Gastrocnemius medialis (tissue), 4 donors: Measurements from ENCODE around the gene DNM2. TPM values are rescaled to one million over a fixed set of nuclear protein-coding genes. Genes with fewer than 3 reads are reported as not detected.

Experiments used
- ATAC-seq, 2 donors: fragments of 150-250 bp; one replicate each; pipeline ENCODE4 v1.9.1; 2016
- DNase-seq, 2 donors: peaks; one replicate each; pipeline ENCODE4 v3.0.0-alpha.2; 2019
- H3K27ac ChIP-seq, 4 donors: fragments of 200-600 bp; sonication (generic); 1 replicate in 1 of 4; 2 replicates in 3 of 4; pipeline ENCODE4 v1.5.1; 2016 to 2018; ENCODE audit warnings: mild to moderate bottlenecking in 2 of 4, moderate library complexity in 1 of 4
- H3K27me3 ChIP-seq, 3 donors: fragments of 200-600 bp; sonication (generic) in 2 of 3; 1 replicate in 1 of 3; 2 replicates in 2 of 3; pipeline versions ENCODE4 v1.5.1 to v1.6.0; 2016 to 2019; ENCODE audit warnings: mild to moderate bottlenecking in 1 of 3, moderate library complexity in 1 of 3
- H3K36me3 ChIP-seq, 2 donors: fragments of 200-600 bp; sonication (generic) in 1 of 2; one replicate each; pipeline ENCODE4 v1.5.1; 2017 to 2018
- H3K4me1 ChIP-seq, 2 donors: fragments of 200-600 bp; sonication (generic) in 1 of 2; one replicate each; pipeline ENCODE4 v1.5.1; 2016 to 2017; ENCODE audit warnings: mild to moderate bottlenecking in 2 of 2
- H3K4me3 ChIP-seq, 4 donors: fragments of 200-600 bp; sonication (generic) in 3 of 4; 1 replicate in 1 of 4; 2 replicates in 3 of 4; pipeline ENCODE4 v1.5.1; 2016 to 2019; ENCODE audit warnings: mild to moderate bottlenecking in 2 of 4
- H3K9me3 ChIP-seq, 3 donors: fragments of 200-600 bp; sonication (generic) in 2 of 3; 1 replicate in 1 of 3; 2 replicates in 2 of 3; pipeline ENCODE4 v1.5.1; 2016 to 2019
- POLR2A ChIP-seq, 2 donors: fragments of 450-650 bp; IDR thresholded peaks; one replicate each; pipeline ENCODE4 v1.6.1; 2017; ENCODE audit warnings: antibody characterized with exemption in 2 of 2, mild to moderate bottlenecking in 2 of 2, moderate library complexity in 2 of 2
- in situ Hi-C, 4 donors: fragments of 200-750 bp; cut with MboI; loops; one replicate each; pipeline versions ENCODE4 v1.15.0 to v1.8.0; 2017; ENCODE audit warnings: low sequenced_read_pairs in 4 of 4
- intact Hi-C: fragments of 100-400 bp; cut with DNase I; formaldehyde crosslinking; loops from one replicate; pipeline ENCODE4 v1.15.1; 2023; ENCODE audit warnings: low total_unique reads
- total RNA-seq, 4 donors: library from RNA; depleted of rRNA; stranded (reverse); fragments of >200 nt; gene quantifications; one replicate each; pipeline versions ENCODE4 v1.1.0 to v1.2.3, GENCODE V29; 2016
- TF ChIP-seq, protein P1 (sequence below), 5 experiments: fragments of 450-650 bp in 3 of 5; fragments of 200-600 bp in 2 of 5; sonication (generic) in 2 of 5; IDR thresholded peaks in 4 of 5; conservative IDR thresholded peaks in 1 of 5; 1 replicate in 4 of 5; 2 replicates in 1 of 5; pipeline ENCODE4 v1.5.1; 2016 to 2019; ENCODE audit warnings: antibody characterized with exemption in 5 of 5, mild to moderate bottlenecking in 3 of 5, moderate library complexity in 3 of 5

Gene DNM2
- total RNA-seq, 4 donors from 2014 or later = 76.2 to 131 (median 108) TPM

DNA sequence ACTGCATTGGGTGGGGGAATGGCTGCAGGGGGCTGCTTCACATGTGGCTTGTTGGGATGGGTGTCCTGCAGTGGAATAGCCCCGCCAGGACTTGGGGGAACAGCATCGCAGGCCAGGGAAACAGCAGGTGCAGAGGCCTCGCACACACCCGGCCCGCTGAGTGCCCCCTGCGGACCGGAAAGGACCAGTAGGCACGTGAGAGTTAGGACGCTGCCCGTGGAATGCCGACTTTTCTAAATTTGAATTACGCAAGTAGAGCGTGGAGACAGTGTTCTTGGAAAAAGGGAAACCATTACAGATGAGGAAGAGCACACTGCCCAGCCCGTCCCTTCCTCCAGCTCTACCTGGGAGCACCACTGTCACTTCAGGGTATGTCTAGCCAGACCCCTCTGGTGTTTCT is 11.5 kb downstream of the DNM2 start:
- Histone ChIP-seq H3K27ac (no peak overlapping the region), H3K36me3 (no peaks in the 10 kb centered on the region), H3K27me3 (no peaks in the 10 kb centered on the region), H3K9me3 (no peaks in the 10 kb centered on the region), H3K4me1 (peaks cover 19 to 36% of the 10 kb centered on the region in 2 donors), H3K4me3 (no peak overlapping the region)
- no peak for ATAC-seq
- TF ChIP-seq POLR2A (IDR thresholded peaks at IDR 0.05) = no peak
- TF ChIP-seq, protein P1, sequence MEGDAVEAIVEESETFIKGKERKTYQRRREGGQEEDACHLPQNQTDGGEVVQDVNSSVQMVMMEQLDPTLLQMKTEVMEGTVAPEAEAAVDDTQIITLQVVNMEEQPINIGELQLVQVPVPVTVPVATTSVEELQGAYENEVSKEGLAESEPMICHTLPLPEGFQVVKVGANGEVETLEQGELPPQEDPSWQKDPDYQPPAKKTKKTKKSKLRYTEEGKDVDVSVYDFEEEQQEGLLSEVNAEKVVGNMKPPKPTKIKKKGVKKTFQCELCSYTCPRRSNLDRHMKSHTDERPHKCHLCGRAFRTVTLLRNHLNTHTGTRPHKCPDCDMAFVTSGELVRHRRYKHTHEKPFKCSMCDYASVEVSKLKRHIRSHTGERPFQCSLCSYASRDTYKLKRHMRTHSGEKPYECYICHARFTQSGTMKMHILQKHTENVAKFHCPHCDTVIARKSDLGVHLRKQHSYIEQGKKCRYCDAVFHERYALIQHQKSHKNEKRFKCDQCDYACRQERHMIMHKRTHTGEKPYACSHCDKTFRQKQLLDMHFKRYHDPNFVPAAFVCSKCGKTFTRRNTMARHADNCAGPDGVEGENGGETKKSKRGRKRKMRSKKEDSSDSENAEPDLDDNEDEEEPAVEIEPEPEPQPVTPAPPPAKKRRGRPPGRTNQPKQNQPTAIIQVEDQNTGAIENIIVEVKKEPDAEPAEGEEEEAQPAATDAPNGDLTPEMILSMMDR (IDR thresholded peaks at IDR 0.05 in 4 of 5, conservative IDR thresholded peaks at IDR 0.05 in 1 of 5) = no peak
- intact Hi-C loops (no loop called here), in situ Hi-C loops (no loop called here)
- no peak for DNase-seq

DNA sequence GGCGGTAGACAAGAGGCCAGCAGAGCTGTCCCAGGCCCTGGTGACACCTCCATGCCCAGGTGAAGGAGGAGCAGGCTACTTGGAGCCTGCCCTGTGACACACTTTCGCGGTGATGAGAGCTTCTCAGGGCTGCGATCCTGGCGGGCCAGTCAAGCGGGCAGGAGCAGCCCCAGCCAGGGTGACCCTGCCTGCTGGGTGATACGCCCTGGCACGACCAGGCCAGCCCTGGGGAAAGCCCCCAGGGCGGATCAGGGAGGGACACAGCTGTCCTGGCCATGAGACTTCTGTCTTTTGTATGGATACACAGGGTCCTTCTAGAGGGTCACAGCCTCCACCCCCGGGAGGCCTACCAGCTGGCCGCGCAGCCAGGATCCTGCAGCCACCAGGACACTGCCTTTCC is 13.1 kb downstream of the DNM2 start:
- DNase-seq (no peak), ATAC-seq (no peak)
- Histone ChIP-seq H3K4me3 (no peak overlapping the region), H3K27me3 (no peaks in the 10 kb centered on the region), H3K36me3 (no peaks in the 10 kb centered on the region), H3K27ac (no peak overlapping the region), H3K4me1 (peaks cover 13 to 22% of the 10 kb centered on the region in 2 donors), H3K9me3 (no peaks in the 10 kb centered on the region)
- in situ Hi-C loops (no loop called here), intact Hi-C loops (no loop called here)
- TF ChIP-seq POLR2A (IDR thresholded peaks at IDR 0.05) = no peak
- TF ChIP-seq, protein P1 (IDR thresholded peaks at IDR 0.05 in 4 of 5, conservative IDR thresholded peaks at IDR 0.05 in 1 of 5) = no peak

DNA sequence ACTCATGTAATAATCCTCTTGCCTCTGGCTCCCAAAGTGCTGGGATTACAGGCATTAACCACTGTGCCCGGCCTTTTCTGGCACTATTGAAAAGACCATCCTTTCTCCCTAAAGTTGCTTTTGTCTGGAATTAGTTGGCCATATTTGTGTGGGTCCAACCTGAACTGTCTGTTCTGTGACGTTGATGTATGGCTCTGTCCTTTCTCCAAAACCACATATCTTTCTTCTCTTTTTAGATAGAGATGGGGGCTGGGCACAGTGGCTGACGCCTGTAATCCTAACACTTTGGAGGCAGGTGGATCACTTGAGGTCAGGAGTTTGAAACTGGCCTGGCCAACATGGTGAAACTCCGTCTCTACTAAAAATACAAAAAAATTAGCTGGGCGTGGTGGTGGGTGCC is 17.9 kb downstream of the DNM2 start:
- in situ Hi-C loops (no loop called here), intact Hi-C loops (no loop called here)
- TF ChIP-seq POLR2A (IDR thresholded peaks at IDR 0.05) = no peak
- TF ChIP-seq, protein P1 (IDR thresholded peaks at IDR 0.05 in 4 of 5, conservative IDR thresholded peaks at IDR 0.05 in 1 of 5) = no peak
- no peaks in the 10 kb centered on the region for H3K27me3 ChIP-seq
- no peak overlapping the region for H3K4me3 ChIP-seq
- peaks cover 3 to 11% of the 10 kb centered on the region in 2 donors for H3K4me1 ChIP-seq
- ATAC-seq (no peak), DNase-seq (no peak)
- no peaks in the 10 kb centered on the region for H3K9me3 ChIP-seq
- H3K27ac ChIP-seq = no peak overlapping the region
- H3K36me3 ChIP-seq = no peaks in the 10 kb centered on the region

DNA sequence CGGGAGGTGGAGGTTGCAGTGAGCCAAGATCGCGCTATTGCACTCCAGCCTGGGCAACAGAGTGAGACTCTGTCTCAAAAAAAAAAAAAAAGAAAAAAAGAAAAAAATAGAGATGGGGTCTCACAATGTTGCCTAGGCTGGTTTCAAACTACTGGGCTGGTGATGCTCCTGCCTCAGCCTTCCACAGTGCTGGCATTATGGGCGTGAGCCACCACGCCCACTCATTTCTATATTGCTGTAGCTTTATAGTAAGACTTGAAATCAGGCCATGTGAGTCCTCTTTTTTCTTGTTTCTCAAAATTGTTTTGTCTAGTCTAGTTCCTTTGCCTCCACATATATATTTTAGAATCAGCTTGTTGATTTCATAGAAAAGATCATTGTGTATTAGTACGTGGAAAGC is 18.3 kb downstream of the DNM2 start:
- H3K27ac ChIP-seq = no peak overlapping the region
- in situ Hi-C loops = no loop called here
- no peak for ATAC-seq

More for the DNA sequence above, 18.3 kb downstream of the DNM2 start:
- intact Hi-C loops = no loop called here
- H3K9me3 ChIP-seq = no peaks in the 10 kb centered on the region
- no peaks in the 10 kb centered on the region for H3K27me3 ChIP-seq
- H3K4me3 ChIP-seq = no peak overlapping the region
- TF ChIP-seq POLR2A (IDR thresholded peaks at IDR 0.05) = no peak
- TF ChIP-seq, protein P1 (IDR thresholded peaks at IDR 0.05 in 4 of 5, conservative IDR thresholded peaks at IDR 0.05 in 1 of 5) = no peak
- H3K36me3 ChIP-seq = no peaks in the 10 kb centered on the region
- no peak for DNase-seq
- H3K4me1 ChIP-seq = peaks cover 0 to 10% of the 10 kb centered on the region in 2 donors
